Measurements from ENCODE around the gene LIG1.
A peak's percentile ranks its signal among the peaks of the same experiment; 100 is the strongest.

Gene LIG1

GRCh38 chr19:48192750-48193149, 22.6 kb upstream of the LIG1 start:
- Histone ChIP-seq H3K4me1 (ENCODE audit: insufficient read depth, low read length, severe bottlenecking) (peaks cover 16% of the 10 kb centered on the region), H3K9ac (ENCODE audit: low read length) (no peak overlapping the region), H3K36me3 (ENCODE audit: insufficient read depth, low read length) (peaks cover 6% of the 10 kb centered on the region), H3K27ac (ENCODE audit: low read depth, low read length, poor library complexity, severe bottlenecking) (no peak overlapping the region), H3K4me2 (ENCODE audit: low read length) (no peak overlapping the region), H3K9me3 (ENCODE audit: low read length) (no peaks in the 10 kb centered on the region), H3F3A (ENCODE audit: insufficient read depth, low read length) (no peaks in the 10 kb centered on the region), H3K4me3 (ENCODE audit: low read depth, low read length, poor library complexity, severe bottlenecking) (no peak overlapping the region), H3K79me2 (ENCODE audit: insufficient read depth, low read length) (no peaks in the 10 kb centered on the region), H3K27me3 (ENCODE audit: insufficient read depth, low read length) (no peaks in the 10 kb centered on the region), H2AFZ (ENCODE audit: low read length) (no peak overlapping the region), H3K9me2 (ENCODE audit: low read depth, low read length) (no peaks in the 10 kb centered on the region), H4K20me1 (ENCODE audit: insufficient read depth, low read length) (no peaks in the 10 kb centered on the region)
- TF ChIP-seq EZH2 (IDR thresholded peaks at IDR 0.05; ENCODE audit: borderline replicate concordance, low read length) (no peak), CTCF (IDR thresholded peaks at IDR 0.05; ENCODE audit: low read length) (no peak)

- H3K27me3 ChIP-seq (ENCODE audit: insufficient read depth, low read length): no peaks in the 10 kb centered on the region
- H3K27ac ChIP-seq (ENCODE audit: low read depth, low read length, poor library complexity, severe bottlenecking): peak overlapping the region; percentile 68
- H3K9ac ChIP-seq (ENCODE audit: low read length): peak overlapping the region; percentile 12; the same call in 1 of the 2 replicates
- no peaks in the 10 kb centered on the region for H4K20me1 ChIP-seq (ENCODE audit: insufficient read depth, low read length)
- peak overlapping the region; percentile 39; the same call in 1 of the 2 replicates for H3K4me2 ChIP-seq (ENCODE audit: low read length)
- no peak overlapping the region for H3K4me3 ChIP-seq (ENCODE audit: low read depth, low read length, poor library complexity, severe bottlenecking)
- H3K9me2 ChIP-seq (ENCODE audit: low read depth, low read length): no peaks in the 10 kb centered on the region
- H3K79me2 ChIP-seq (ENCODE audit: insufficient read depth, low read length): no peaks in the 10 kb centered on the region
- no peaks in the 10 kb centered on the region for H3K9me3 ChIP-seq (ENCODE audit: low read length)
- no peak for TF ChIP-seq EZH2 (IDR thresholded peaks at IDR 0.05; ENCODE audit: borderline replicate concordance, low read length)
- no peak for TF ChIP-seq CTCF (IDR thresholded peaks at IDR 0.05; ENCODE audit: low read length)
- no peaks in the 10 kb centered on the region for H3F3A ChIP-seq (ENCODE audit: insufficient read depth, low read length)
- peaks cover 6% of the 10 kb centered on the region for H3K36me3 ChIP-seq (ENCODE audit: insufficient read depth, low read length)
- H2AFZ ChIP-seq (ENCODE audit: low read length): no peak overlapping the region
- peaks cover 29% of the 10 kb centered on the region for H3K4me1 ChIP-seq (ENCODE audit: insufficient read depth, low read length, severe bottlenecking)
These were observed 20.7 kb upstream of the LIG1 start for GRCh38 chr19:48190885-48191284.

GRCh38 chr19:48190288-48190884, 20.2 kb upstream of the LIG1 start:
- no peaks in the 10 kb centered on the region for H3K27me3 ChIP-seq (ENCODE audit: insufficient read depth, low read length)
- H3K4me3 ChIP-seq (ENCODE audit: low read depth, low read length, poor library complexity, severe bottlenecking): peak overlapping the region; percentile 23
- no peaks in the 10 kb centered on the region for H3K9me2 ChIP-seq (ENCODE audit: low read depth, low read length)
- peak overlapping the region; percentile 39; the same call in 1 of the 2 replicates for H3K4me2 ChIP-seq (ENCODE audit: low read length)
- H3K4me1 ChIP-seq (ENCODE audit: insufficient read depth, low read length, severe bottlenecking): peaks cover 34% of the 10 kb centered on the region
- peaks cover 6% of the 10 kb centered on the region for H3K36me3 ChIP-seq (ENCODE audit: insufficient read depth, low read length)
- no peaks in the 10 kb centered on the region for H3K9me3 ChIP-seq (ENCODE audit: low read length)
- H3K79me2 ChIP-seq (ENCODE audit: insufficient read depth, low read length): no peaks in the 10 kb centered on the region
- H3F3A ChIP-seq (ENCODE audit: insufficient read depth, low read length): no peaks in the 10 kb centered on the region
- TF ChIP-seq CTCF (IDR thresholded peaks at IDR 0.05; ENCODE audit: low read length) (peak; percentile 70), EZH2 (IDR thresholded peaks at IDR 0.05; ENCODE audit: borderline replicate concordance, low read length) (no peak)
- peak overlapping the region; percentile 68 for H3K27ac ChIP-seq (ENCODE audit: low read depth, low read length, poor library complexity, severe bottlenecking)
- peak overlapping the region; percentile 12; the same call in 1 of the 2 replicates for H3K9ac ChIP-seq (ENCODE audit: low read length)
- no peak overlapping the region for H2AFZ ChIP-seq (ENCODE audit: low read length)
- H4K20me1 ChIP-seq (ENCODE audit: insufficient read depth, low read length): no peaks in the 10 kb centered on the region

Data from OCI-LY1 (cell line).